HepG2 (cell line): ENCODE data around the gene ZFP14. TPM values are rescaled to one million over a fixed set of nuclear protein-coding genes. Genes with fewer than 3 reads are reported as not detected.

Source experiments
- CENPT ChIP-seq: sonication (generic); formaldehyde crosslinking; IDR thresholded peaks from 2 replicates; pipeline ENCODE4 v1.8.0; 2022; ENCODE audit warnings: low read depth, mild to moderate bottlenecking, moderate library complexity, missing genetic modification reagents
- DNMT1 ChIP-seq: sonication (generic); formaldehyde crosslinking; IDR thresholded peaks from 2 replicates; pipeline ENCODE4 v1.5.1; 2020; ENCODE audit warnings: mild to moderate bottlenecking, missing genetic modification reagents
- FIP1L1 ChIP-seq: fragments of 200-400 bp; formaldehyde crosslinking; IDR thresholded peaks from 2 replicates; pipeline ENCODE4 v1.6.1; 2018; ENCODE audit warnings: low read depth, mild to moderate bottlenecking, low read length, moderate library complexity, borderline replicate concordance; ENCODE audit not compliant: insufficient read depth
- FLYWCH1 ChIP-seq: sonication (generic); formaldehyde crosslinking; IDR thresholded peaks from 2 replicates; pipeline ENCODE4 v1.8.1; 2023; ENCODE audit warnings: mild to moderate bottlenecking, missing genetic modification reagents
- FOXM1 ChIP-seq: sonication (generic); formaldehyde crosslinking; IDR thresholded peaks from 2 replicates; pipeline ENCODE4 v1.5.0; 2020; ENCODE audit warnings: missing genetic modification reagents
- HOXA7 ChIP-seq: sonication (generic); formaldehyde crosslinking; IDR thresholded peaks from 2 replicates; pipeline ENCODE4 v1.8.1; 2022; ENCODE audit warnings: mild to moderate bottlenecking, missing genetic modification reagents, moderate library complexity
- PCBP1 ChIP-seq: fragments of 200-400 bp; formaldehyde crosslinking; IDR thresholded peaks from 2 replicates; pipeline ENCODE4 v1.6.1; 2017; ENCODE audit warnings: mild to moderate bottlenecking, low read depth, low read length, borderline replicate concordance
- POLR2G ChIP-seq: fragments of 200-400 bp; formaldehyde crosslinking; IDR thresholded peaks from 2 replicates; pipeline ENCODE4 v1.6.1; 2018; ENCODE audit warnings: mild to moderate bottlenecking, low read depth, low read length, moderate library complexity
- RFXAP ChIP-seq: sonication (generic); formaldehyde crosslinking; IDR thresholded peaks from 2 replicates; pipeline ENCODE4 v1.4.0; 2020; ENCODE audit warnings: missing genetic modification reagents, borderline replicate concordance
- SPEN ChIP-seq: sonication (generic); formaldehyde crosslinking; IDR thresholded peaks from 2 replicates; pipeline ENCODE4 v1.5.1; 2020; ENCODE audit warnings: low read depth, mild to moderate bottlenecking, missing genetic modification reagents
- TEAD3 ChIP-seq: optimal IDR thresholded peaks from 2 replicates; pipeline ENCODE3; 2016; ENCODE audit warnings: borderline replicate concordance
- ZBTB8A ChIP-seq: sonication (generic); formaldehyde crosslinking; IDR thresholded peaks from 2 replicates; pipeline ENCODE4 v1.4.0; 2020; ENCODE audit warnings: mild to moderate bottlenecking, low read depth, missing genetic modification reagents, borderline replicate concordance
- ZNF224 ChIP-seq: sonication (generic); formaldehyde crosslinking; IDR thresholded peaks from 2 replicates; pipeline ENCODE4 v1.5.0; 2020; ENCODE audit warnings: mild to moderate bottlenecking, missing genetic modification reagents
- ZNF446 ChIP-seq: sonication (generic); formaldehyde crosslinking; IDR thresholded peaks from 2 replicates; pipeline ENCODE4 v1.5.0; 2020; ENCODE audit warnings: mild to moderate bottlenecking, missing genetic modification reagents
- ZNF577 ChIP-seq: sonication (generic); formaldehyde crosslinking; IDR thresholded peaks from 2 replicates; pipeline ENCODE4 v1.4.0; 2020; ENCODE audit warnings: mild to moderate bottlenecking, low read depth, missing genetic modification reagents, borderline replicate concordance
- ZNF616 ChIP-seq: sonication (generic); formaldehyde crosslinking; IDR thresholded peaks from 2 replicates; pipeline ENCODE4 v1.5.0; 2020; ENCODE audit warnings: low read depth, mild to moderate bottlenecking, missing genetic modification reagents
- ZNF703 ChIP-seq: sonication (generic); formaldehyde crosslinking; IDR thresholded peaks from 2 replicates; pipeline ENCODE4 v1.5.1; 2020; ENCODE audit warnings: missing genetic modification reagents, mild to moderate bottlenecking, moderate library complexity, borderline replicate concordance
- ZSCAN22 ChIP-seq: sonication (generic); formaldehyde crosslinking; IDR thresholded peaks from 2 replicates; pipeline ENCODE4 v1.4.0; 2020; ENCODE audit warnings: mild to moderate bottlenecking, missing genetic modification reagents
- polyA plus RNA-seq, 8 experiments: library from polyadenylated mRNA; depleted of rRNA in 3 of 8; stranded (reverse) in 7 of 8; unstranded in 1 of 8; fragments of >200 nt; fragmentation: Illumina TruSeq in 4 of 8; extraction: Trizol in 4 of 8; gene quantifications; 2 replicates each; pipeline versions ENCODE4 v1.2.1 to v1.2.3, GENCODE V29; 2011 to 2016; ENCODE audit warnings: low read depth in 4 of 8, missing spikeins in 1 of 8, mixed read lengths in 1 of 8; ENCODE audit not compliant: insufficient read depth in 1 of 8
- total RNA-seq, 5 experiments: library from RNA; depleted of rRNA; stranded (reverse); fragments of >200 nt; fragmentation: Illumina TruSeq; extraction: Trizol; gene quantifications; 2 replicates each; pipeline ENCODE4 v1.2.3, GENCODE V29; 2016; ENCODE audit warnings: low read depth in 1 of 5
- TF ChIP-seq, protein P1 (sequence below): sonication (generic); formaldehyde crosslinking; IDR thresholded peaks from 2 replicates; pipeline ENCODE4 v1.4.0; 2020; ENCODE audit warnings: missing genetic modification reagents, mild to moderate bottlenecking, borderline replicate concordance
- TF ChIP-seq, protein P2 (sequence below): sonication (generic); formaldehyde crosslinking; IDR thresholded peaks from 2 replicates; pipeline ENCODE4 v1.5.1; 2020; ENCODE audit warnings: missing genetic modification reagents, mild to moderate bottlenecking, borderline replicate concordance
- TF ChIP-seq, protein P3 (sequence below): sonication (generic); formaldehyde crosslinking; IDR thresholded peaks from 2 replicates; pipeline ENCODE4 v1.5.0; 2020; ENCODE audit warnings: mild to moderate bottlenecking, low read depth, missing genetic modification reagents, borderline replicate concordance
- TF ChIP-seq, protein P4 (sequence below): sonication (generic); formaldehyde crosslinking; IDR thresholded peaks from 2 replicates; pipeline ENCODE4 v1.9.0; 2022; ENCODE audit warnings: low read depth, missing genetic modification reagents

The ZFP14 gene
- total and polyA plus RNA-seq, 2 of the 13 experiments (the other 11 are each of a cell fraction or from before 2014, with no cell fraction given): 2.0 to 5.0 TPM

DNA sequence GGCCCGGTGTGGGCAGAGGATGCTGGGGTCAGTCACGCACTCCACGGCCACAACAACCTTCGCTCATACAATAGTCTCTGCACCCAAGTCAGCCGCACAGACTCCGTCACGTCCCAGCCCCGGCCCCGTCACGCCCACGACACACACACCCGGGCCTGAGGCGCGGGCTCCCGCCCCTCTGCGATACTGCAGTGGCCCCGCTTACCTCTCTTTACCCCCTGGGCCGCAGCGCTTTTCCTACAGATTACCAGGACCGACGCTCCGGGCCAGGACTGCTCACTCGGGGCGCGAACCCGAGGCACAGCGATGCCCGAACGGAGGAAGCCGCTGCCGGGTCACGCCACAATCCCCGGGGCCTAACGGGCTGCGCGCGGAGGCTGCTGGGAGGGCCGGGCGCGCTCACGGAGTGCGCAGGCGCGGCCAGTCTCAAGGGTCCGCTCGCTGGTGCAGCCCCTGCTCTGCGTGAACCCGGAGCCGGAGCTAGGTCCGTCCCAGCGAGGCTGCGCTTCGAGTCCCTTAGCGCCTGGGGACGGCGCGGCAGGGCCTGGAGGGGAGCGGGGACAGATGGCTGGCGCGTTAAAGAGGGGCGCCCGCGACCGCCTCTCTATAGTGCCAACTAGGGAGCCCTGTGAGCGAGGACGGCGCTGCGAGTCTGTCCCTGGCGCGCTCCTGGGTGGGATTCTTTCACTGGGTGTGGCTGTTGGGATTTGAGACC is 39.4 kb upstream of the ZFP14 start, which contains the start of gene ZFP82 (continued):
- TF ChIP-seq, protein P1, sequence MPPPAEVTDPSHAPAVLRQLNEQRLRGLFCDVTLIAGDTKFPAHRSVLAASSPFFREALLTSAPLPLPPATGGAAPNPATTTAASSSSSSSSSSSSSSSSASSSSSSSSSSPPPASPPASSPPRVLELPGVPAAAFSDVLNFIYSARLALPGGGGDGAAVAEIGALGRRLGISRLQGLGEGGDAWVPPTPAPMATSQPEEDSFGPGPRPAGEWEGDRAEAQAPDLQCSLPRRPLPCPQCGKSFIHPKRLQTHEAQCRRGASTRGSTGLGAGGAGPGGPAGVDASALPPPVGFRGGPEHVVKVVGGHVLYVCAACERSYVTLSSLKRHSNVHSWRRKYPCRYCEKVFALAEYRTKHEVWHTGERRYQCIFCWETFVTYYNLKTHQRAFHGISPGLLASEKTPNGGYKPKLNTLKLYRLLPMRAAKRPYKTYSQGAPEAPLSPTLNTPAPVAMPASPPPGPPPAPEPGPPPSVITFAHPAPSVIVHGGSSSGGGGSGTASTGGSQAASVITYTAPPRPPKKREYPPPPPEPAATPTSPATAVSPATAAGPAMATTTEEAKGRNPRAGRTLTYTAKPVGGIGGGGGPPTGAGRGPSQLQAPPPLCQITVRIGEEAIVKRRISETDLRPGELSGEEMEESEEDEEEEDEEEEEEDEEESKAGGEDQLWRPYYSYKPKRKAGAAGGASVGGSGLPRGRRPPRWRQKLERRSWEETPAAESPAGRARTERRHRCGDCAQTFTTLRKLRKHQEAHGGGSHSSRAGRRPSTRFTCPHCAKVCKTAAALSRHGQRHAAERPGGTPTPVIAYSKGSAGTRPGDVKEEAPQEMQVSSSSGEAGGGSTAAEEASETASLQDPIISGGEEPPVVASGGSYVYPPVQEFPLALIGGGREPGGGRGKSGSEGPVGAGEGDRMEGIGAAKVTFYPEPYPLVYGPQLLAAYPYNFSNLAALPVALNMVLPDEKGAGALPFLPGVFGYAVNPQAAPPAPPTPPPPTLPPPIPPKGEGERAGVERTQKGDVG (CRISPR knock-in tag): 0 out of 2 replicates have a peak, but pooled peaks have one; percentile 32
- TF ChIP-seq, protein P2, sequence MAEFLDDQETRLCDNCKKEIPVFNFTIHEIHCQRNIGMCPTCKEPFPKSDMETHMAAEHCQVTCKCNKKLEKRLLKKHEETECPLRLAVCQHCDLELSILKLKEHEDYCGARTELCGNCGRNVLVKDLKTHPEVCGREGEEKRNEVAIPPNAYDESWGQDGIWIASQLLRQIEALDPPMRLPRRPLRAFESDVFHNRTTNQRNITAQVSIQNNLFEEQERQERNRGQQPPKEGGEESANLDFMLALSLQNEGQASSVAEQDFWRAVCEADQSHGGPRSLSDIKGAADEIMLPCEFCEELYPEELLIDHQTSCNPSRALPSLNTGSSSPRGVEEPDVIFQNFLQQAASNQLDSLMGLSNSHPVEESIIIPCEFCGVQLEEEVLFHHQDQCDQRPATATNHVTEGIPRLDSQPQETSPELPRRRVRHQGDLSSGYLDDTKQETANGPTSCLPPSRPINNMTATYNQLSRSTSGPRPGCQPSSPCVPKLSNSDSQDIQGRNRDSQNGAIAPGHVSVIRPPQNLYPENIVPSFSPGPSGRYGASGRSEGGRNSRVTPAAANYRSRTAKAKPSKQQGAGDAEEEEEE (CRISPR knock-in tag): 0 out of 2 replicates have a peak, but pooled peaks have one; percentile 25
- TF ChIP-seq FOXM1 (CRISPR knock-in tag) (no peak), ZNF224 (CRISPR knock-in tag) (peak; percentile 36; the same call in 1 of the 2 replicates), FLYWCH1 (CRISPR knock-in tag) (no peak), ZNF703 (CRISPR knock-in tag) (no peak), ZNF446 (CRISPR knock-in tag) (no peak), HOXA7 (CRISPR knock-in tag) (no peak), ZNF616 (CRISPR knock-in tag) (no peak), FIP1L1 (no peak), DNMT1 (CRISPR knock-in tag) (no peak), TEAD3 (CRISPR knock-in tag) (no peak), POLR2G (peak; percentile 85), ZNF577 (CRISPR knock-in tag) (no peak), CENPT (CRISPR knock-in tag) (no peak), SPEN (CRISPR knock-in tag) (peak; percentile 77), RFXAP (CRISPR knock-in tag) (no peak), ZSCAN22 (CRISPR knock-in tag) (no peak), PCBP1 (no peak), ZBTB8A (CRISPR knock-in tag) (no peak)
- TF ChIP-seq, protein P3, sequence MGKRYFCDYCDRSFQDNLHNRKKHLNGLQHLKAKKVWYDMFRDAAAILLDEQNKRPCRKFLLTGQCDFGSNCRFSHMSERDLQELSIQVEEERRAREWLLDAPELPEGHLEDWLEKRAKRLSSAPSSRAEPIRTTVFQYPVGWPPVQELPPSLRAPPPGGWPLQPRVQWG (CRISPR knock-in tag): no peak
- TF ChIP-seq, protein P4, sequence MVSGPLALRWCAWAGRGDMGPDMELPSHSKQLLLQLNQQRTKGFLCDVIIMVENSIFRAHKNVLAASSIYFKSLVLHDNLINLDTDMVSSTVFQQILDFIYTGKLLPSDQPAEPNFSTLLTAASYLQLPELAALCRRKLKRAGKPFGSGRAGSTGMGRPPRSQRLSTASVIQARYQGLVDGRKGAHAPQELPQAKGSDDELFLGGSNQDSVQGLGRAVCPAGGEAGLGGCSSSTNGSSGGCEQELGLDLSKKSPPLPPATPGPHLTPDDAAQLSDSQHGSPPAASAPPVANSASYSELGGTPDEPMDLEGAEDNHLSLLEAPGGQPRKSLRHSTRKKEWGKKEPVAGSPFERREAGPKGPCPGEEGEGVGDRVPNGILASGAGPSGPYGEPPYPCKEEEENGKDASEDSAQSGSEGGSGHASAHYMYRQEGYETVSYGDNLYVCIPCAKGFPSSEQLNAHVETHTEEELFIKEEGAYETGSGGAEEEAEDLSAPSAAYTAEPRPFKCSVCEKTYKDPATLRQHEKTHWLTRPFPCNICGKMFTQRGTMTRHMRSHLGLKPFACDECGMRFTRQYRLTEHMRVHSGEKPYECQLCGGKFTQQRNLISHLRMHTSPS (CRISPR knock-in tag): no peak
